GM18511 (cell line): Measurements from ENCODE around the gene OR51B4.
"Not testable (repeated sequence)": the region's sequence is repeated elsewhere in the genome, so short reads cannot be mapped to it uniquely, and the experiment has no call there.

Source experiments
- ATAC-seq: cut with Tn5 transposase; IDR thresholded peaks from one replicate; pipeline ENCODE4 v1.9.1; 2021; ENCODE audit warnings: mild to moderate bottlenecking, moderate library complexity; ENCODE audit not compliant: unreplicated experiment

The OR51B4 gene, protein sequence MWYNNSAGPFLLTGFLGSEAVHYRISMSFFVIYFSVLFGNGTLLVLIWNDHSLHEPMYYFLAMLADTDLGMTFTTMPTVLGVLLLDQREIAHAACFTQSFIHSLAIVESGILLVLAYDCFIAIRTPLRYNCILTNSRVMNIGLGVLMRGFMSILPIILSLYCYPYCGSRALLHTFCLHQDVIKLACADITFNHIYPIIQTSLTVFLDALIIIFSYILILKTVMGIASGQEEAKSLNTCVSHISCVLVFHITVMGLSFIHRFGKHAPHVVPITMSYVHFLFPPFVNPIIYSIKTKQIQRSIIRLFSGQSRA

GRCh38 chr11:5301846-5302245 is at the start of gene OR51B4:
Gene OR51B4 (minus strand): TSS chr11:5301946. CDS start chr11:5301946, 0 bp downstream.
- ATAC-seq: no peak

DNA sequence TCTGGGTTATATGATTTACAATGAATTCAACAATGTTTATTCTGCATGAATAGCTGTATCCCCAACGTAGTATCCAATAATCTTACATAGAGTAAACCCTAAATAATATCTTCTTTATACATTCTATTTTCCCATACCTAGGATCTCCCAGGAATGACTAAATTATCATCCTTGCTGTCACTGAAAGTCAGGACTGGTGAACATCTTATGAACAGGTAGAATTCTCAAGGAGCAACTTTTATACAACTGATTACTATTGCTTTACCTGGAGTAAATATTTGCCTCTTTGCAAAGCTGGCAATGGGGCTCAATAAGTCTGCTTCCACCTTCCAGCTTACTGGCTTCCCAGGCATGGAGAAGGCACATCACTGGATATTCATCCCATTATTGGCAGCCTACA is 49.5 kb upstream of the OR51B4 start, which contains the start of gene OR51B6:
Gene OR51B6, plus strand, starts transcription at position 301 of the 400 bp plus-strand sequence. Its CDS starts 0 bp downstream, at position 301.
- no peak for ATAC-seq

DNA sequence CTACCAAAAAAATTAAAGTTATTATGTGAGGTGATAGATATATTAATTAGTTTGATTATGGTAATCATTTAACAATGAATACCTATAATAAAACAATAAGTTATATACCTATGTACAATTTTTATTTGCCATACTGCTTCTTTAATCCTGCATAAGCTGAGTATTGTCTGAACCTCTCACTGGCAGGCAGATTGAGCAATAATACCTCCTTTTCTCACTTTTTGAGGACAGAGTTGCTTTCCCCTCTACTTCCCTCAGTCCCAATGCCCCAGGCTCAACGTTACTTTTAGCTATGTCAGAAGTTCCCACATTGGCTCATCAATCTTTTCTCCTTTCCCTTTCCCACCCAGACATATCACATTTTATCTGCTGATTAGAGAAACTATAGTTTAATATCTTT is 47.8 kb upstream of the OR51B4 start:
- ATAC-seq: no peak

GRCh38 chr11:5348551-5349194 is 46.9 kb upstream of the OR51B4 start:
- ATAC-seq: no peak

DNA sequence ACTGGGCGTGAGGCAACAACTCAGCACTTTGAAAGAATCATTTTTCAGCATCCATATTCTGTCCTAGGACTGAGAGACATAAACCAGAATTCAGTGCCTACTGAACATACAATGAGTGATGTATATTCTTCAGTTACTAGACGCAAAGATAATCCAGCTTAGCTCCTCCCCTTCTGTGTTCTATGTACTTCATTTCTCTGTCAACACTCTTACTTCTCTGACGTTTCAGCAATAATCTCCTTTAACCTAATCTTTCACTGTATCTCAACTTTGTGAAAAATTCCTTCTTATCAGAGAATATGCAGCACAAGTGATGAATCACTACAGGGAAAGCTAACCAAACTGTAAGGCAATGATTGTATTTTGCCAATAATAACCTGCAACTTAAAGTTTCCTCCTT is 44.1 kb upstream of the OR51B4 start:
- no peak for ATAC-seq

GRCh38 chr11:5343474-5344335 is 42.0 kb upstream of the OR51B4 start, which contains the start of gene OR51B5:
Gene OR51B5 (minus strand): TSS chr11:5343524. CDS start chr11:5343524, 0 bp downstream.
- ATAC-seq: no peak

GRCh38 chr11:5339771-5340322 is 38.1 kb upstream of the OR51B4 start:
- peak; percentile 82 for ATAC-seq

DNA sequence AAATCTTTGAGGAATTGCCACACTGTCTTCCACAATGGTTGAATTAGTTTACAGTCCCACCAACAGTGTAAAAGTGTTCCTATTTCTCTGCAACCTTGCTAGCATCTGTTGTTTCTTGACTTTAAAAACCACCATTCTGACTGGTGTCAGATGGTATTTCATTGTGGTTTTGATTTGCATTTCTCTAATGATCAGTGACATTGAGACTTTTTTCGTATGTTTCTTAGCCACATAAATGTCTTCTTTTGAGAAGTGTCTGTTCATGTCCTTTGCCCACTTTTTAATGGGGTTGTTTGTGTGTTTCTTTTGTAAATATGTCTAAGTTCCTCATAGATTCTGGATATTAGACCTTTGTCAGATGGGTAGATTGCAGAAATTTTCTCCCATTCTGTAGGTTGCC is 35.5 kb upstream of the OR51B4 start:
- ATAC-seq: not testable (repeated sequence)

GRCh38 chr11:5336331-5336730 is 34.6 kb upstream of the OR51B4 start:
- ATAC-seq: no peak

DNA sequence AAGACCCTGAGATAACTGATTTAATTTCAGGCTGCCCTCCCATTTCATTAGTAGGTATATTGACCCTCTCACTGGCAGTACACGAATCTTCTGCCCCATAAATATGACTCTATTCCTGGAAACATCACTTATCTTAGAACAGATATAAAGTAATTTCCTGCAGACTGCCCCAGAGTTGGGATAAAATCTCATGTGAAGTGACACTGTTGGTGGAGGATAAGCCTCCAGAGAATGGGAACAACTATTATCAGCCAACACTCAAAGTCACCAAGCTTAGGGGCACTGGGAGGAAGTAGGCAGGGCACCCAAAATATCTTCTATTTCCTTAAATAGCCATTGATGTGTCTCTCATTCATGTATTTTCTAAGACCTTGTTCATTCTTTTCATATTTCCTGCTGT is 33.4 kb upstream of the OR51B4 start:
- no peak for ATAC-seq

DNA sequence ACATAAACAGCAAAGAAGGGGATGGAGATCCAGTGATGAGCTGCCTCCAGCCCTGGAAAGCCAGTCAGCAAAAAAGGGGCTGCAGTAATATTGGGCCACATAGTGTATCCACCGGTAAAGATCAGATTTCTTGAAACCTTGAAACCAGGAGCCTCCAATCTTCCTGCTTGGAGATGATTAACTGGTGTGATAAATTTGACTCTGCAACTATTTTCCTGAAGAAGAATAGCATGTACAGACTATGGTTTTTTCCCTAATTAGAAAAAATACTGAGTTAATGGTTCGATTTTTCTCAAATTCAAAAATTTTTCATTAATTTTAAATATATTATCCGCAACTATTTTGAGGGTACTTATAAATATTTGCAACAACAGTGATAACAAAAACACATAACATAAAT is 22.5 kb upstream of the OR51B4 start, which contains the start of gene OR51B2:
Gene OR51B2, minus strand, starts transcription at position 101 of the 400 bp plus-strand sequence. Its CDS starts 0 bp downstream, at position 101.
- ATAC-seq: no peak

DNA sequence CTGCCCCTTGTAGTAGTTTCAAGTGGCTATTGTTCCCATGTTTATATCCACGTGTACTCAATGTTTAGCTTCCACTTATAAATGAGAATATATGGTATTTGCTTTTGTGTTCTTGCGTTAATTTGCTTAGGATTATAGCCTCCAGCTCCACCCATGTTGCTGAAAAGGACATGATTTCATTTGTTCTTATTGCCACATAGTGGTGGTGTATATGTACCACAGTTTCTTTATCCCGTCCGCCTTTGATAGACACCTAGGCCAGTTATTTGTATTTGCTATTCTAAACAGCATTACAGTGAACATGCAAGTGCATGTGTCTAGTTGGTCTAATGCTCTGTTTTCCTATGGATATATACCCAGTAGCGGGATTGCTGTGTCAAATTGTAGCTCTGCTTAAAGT is 15.5 kb upstream of the OR51B4 start:
- ATAC-seq: no peak

- not testable (repeated sequence) for ATAC-seq
Observed at GRCh38 chr11:5313326-5314023, 11.7 kb upstream of the OR51B4 start.

DNA sequence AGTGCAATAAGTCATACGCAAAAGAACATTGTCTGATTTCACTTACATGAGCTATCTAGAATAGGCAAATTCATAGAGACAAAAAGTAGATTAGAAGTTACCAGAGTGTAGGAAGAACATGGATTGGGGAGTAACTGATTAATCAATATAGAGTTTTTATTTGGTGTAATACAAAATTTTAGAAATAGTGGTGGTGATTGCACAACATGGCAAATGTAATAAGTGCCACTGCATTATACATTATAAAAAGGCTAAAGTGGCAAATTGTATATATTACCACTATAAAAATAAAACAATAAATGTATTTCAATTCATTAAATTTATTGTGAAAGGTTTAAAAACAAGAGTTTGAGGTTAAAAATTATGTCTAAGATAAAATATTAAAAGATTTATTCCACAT is 8.7 kb upstream of the OR51B4 start:
- ATAC-seq: no peak

GRCh38 chr11:5307256-5308019 is 5.7 kb upstream of the OR51B4 start:
- no peak for ATAC-seq

DNA sequence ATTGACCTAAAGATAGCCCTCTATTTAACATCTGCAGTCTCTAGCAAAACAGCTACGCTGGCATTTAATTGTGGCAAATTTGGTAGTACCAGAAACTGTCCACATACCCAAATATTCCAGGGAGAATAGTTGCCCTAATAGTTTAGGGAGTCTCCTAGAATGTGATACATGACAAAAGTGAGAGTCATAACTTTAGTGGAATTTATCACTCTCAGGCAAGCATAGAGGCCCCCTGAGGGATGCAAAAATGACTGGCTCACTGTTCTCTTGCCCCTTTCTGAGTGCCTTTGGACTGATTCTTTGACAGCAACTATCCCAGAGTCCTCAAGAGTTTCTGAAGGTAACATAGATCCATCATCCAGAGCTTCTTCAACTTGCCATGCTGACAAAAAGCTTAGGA is 2.3 kb upstream of the OR51B4 start:
- ATAC-seq: no peak

- ATAC-seq: no peak
Observed at GRCh38 chr11:5303626-5304025, 1.9 kb upstream of the OR51B4 start.

GRCh38 chr11:5300251-5300650 is 1.5 kb downstream of the OR51B4 start:
- ATAC-seq: no peak

DNA sequence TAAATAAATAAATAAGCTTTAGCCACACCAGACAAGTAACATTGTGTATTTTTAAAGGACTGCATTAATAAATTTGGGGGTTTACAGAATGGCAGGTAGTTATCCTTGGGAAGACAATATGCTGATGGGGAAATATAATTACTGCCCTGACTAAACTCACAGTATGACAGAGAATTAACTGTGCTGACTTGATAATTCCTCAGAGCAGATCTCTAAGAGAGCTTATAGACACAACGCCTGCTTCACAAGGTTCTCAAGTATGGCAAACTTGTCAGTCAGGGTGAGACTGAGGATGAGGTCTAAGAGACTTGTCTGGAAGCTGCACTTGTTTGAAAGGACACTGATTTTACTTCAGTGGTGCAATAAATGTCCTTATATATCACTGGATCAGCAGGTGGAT is 3.3 kb downstream of the OR51B4 start:
- ATAC-seq: no peak
